NK-92 (cell line): ENCODE results near the gene OR4D10.
"Not testable (repeated sequence)": the region's sequence is repeated elsewhere in the genome, so short reads cannot be mapped to it uniquely, and the experiment has no call there.

Experiments used
- DNase-seq: peaks from one replicate; lab custom pipeline; 2025; ENCODE audit not compliant: unreplicated experiment; lab: John Stamatoyannopoulos, UW

OR4D10 gene

DNA sequence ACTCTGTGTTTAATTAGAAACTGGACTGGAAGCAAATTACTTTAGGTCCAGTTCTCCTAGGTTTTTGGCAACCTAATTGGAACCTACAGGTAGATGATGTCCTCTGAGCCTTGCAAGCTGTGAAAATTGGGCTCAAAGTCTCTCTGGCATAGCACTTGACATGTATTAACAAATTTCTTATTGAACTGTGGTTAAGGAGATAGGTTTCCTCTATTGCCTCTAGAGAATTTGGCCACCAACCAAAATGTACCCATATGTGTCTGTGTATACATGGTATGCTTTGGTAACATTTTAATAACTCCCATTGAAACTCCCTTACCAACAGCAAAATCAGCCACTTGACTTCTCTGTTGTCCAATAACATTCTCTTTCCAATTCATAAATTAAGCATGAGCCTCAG lies at the start of gene OR4D10:
OR4D10 (plus strand) TSS at position 301 of the 400 bp plus-strand sequence. CDS start 4,115 bp downstream, outside the sequence.
- DNase-seq = no peak

- no peak for DNase-seq
These were observed 49.3 kb upstream of the OR4D10 start for GRCh38 chr11:59423835-59424234.

- DNase-seq = no peak
These were observed 48.0 kb upstream of the OR4D10 start for GRCh38 chr11:59425131-59425530.

DNA sequence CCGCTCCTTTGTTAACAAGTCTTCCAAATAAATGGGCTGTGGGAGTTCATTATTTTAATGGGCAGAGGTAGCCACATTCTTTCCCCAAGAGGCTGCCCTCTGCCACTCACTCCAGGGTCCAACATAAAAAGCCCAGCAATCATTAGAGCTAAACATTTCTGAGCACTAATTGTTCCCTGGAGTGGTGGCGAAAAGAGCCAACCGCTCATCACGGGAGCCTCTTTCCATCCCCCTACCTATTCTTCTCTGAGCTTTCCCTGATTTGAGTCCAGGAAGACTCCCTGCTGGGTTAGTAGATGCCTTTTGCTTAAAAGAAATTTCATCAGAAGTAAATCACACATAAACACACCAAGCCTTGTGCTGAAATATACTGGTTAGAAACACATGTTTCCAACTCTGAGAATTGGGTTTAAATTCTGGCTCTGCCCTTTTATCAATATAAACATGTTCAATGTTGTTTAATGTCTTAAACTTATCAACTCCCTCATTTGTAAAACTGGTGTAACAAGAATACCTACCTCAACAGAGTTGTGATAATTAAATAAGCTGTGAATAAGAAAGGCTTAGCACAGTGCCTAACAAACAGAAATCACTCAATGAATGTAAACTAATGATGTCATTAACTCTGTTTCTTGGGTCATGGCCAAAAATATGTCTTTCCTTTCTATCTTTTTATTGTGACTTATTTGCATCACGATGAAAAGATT lies 46.6 kb upstream of the OR4D10 start, which contains the start of gene OR5A2:
OR5A2 (minus strand) TSS at position 53 of the 707 bp plus-strand sequence. CDS start 3,460 bp downstream, outside the sequence.
- no peak for DNase-seq

DNA sequence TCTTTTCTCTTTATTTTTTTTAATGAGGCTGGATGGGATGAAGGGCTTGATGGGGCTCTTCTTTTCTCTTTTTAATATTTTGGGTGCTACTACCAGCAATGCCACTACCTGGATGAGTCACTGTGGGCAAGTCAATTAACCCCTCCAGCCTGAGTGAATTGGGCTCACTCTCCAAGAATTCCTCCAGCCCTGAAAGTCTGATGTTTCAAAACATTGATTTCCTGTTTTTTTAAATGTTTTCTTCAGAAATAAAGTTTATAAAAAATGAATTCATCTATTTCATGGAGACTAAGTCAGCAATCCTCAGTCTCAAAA lies 46.1 kb upstream of the OR4D10 start:
- DNase-seq = no peak

DNA sequence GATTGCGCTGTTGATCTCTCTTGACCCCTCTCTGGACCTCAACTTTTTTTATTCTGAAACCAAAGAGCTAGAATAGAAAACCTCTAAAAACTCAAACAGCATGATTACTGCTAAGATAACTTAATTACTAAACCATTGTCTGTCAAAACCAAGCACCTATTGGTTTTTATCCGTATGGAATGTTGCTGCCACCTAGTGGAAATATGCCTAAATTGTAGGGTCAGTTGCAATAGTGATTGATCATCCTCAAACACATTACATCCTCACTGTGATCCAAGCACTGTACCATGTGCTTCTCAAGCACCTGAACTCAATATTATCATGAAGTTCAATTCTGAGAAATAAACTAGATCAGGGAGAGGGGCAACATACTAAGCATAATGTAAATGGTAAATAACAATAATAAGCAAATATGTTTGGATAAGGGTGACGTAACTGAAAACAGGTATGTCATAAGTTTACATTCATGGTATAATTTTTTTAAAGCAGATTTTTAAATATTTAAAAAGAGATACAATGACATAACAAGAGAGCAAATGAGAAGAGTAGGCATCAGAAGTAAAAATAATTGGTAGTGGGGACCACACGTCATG lies 43.1 kb upstream of the OR4D10 start:
- no peak for DNase-seq

DNA sequence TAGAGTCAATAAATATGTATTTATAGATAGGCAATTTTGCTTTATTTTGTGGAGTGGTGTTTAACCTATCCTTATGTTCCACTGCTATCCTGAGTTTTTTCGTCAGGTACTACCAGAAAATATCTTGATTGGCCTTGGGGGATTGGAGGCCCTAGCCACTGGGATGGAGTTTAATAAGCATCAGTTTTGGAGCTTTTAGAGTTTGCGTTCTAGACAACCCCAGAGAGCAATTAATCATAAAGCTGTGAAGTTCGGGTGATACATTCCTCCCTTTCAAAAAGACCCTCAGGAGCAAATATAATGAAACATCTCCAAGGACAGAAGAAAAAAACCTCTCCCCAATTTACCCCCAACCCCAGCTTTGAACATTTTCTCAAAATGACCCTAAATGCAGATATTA lies 36.9 kb upstream of the OR4D10 start, which contains the start of gene OR5A1:
OR5A1 (plus strand) TSS at position 301 of the 400 bp plus-strand sequence. CDS start 6,700 bp downstream, outside the sequence.
- no peak for DNase-seq

- no peak for DNase-seq
These were observed 35.3 kb upstream of the OR4D10 start for GRCh38 chr11:59437770-59438169.

DNA sequence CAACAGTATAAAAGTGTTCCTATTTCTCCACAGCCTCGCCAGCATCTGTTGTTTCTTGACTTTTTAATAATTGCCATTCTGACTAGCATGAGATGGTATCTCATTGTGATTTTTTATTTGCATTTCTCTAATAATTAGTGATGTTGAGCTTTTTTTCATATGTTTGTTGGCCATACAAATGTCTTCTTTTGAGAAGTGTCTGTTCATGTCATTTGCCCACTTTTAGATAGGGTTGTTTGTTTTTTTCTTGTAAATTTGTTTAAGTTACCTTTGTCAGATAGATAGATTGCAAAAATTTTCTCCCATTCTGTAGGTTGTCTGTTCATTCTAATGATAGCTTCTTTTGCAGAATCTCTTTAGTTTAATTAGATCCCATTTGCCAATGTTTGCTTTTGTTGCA lies 27.5 kb upstream of the OR4D10 start:
- not testable (repeated sequence) for DNase-seq

DNA sequence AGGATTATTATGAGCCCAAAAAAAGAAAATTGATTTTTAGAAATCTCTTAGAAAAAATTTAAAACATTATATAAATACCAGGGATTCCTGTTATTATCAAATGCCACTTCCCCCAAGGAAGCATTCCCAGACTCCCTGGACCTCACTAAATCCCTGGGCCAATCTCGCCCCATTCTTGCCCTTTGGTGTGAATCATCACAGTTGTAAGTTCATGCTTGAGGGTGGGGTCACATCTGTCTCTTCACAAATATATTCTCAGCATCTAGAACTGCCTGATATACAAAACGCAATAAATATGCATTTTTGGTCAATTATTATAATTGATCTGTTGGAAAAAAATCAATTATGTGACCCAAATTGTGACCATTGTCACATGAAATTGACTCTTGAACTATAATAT lies 24.6 kb upstream of the OR4D10 start:
- DNase-seq = no peak

GRCh38 chr11:59456661-59457060 lies 16.5 kb upstream of the OR4D10 start, which contains the start of gene OR4D6:
Gene OR4D6 (plus strand): TSS chr11:59456961. CDS start chr11:59456961, 0 bp downstream.
- DNase-seq = no peak

DNA sequence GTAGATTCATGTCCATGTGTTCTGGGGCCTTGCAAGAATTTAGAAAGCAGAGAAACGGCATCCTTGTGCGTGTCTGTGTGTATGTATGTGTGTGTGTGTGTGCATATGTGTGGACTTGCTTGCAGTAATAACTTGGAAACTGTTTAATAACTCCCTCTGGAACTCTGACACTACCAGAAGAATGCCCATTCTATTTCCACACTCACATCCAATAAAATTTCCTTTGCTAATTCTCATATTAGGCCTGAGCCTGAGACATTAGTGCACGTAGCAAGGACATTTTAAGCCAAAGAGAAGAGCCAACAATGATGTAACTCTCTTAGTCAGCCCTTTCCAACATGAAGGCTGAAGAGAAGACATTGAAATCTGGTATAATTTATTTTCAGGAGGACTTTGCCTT lies 13.2 kb upstream of the OR4D10 start:
- no peak for DNase-seq

- no peak for DNase-seq
These were observed 9.9 kb upstream of the OR4D10 start for GRCh38 chr11:59463190-59463641.

- DNase-seq = no peak
These were observed 2.1 kb downstream of the OR4D10 start for GRCh38 chr11:59475176-59475575.

DNA sequence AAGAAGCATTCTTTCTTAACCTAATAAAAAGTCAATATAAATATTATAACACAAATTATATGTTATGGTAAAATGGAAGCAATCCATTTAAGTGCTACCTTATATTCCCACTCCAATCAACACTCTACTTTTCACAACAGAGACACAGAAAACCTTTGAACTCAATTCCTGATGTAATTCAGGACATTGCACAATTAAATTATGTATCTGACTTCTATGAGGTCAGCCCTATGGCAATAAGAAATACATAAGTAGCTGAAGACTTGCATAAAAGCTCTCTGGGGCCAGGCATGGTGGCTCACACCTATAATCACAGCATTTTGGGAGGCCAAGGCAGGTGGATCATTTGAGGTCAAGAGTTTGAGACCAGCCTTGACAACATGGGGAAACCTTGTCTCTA lies 6.8 kb downstream of the OR4D10 start:
- no peak for DNase-seq

DNA sequence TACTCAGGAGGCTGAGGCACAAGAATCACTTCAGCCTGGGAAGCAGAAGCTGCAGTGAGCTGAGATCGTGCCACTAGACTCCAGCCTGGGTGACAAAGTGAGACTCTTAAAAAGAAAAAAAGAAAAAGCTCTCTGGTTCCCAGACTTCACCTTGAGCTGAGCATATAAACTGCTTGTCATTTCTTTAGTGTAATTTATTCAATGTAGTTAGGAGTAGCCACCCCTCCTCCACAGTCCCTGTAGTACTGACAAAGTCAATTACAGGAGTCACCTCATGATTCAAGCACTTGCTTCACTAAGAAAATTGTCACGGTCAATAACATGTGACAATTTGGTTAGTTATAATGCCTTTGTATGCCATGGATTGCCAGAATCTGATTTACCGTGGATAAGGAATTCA lies 7.2 kb downstream of the OR4D10 start:
- no peak for DNase-seq

DNA sequence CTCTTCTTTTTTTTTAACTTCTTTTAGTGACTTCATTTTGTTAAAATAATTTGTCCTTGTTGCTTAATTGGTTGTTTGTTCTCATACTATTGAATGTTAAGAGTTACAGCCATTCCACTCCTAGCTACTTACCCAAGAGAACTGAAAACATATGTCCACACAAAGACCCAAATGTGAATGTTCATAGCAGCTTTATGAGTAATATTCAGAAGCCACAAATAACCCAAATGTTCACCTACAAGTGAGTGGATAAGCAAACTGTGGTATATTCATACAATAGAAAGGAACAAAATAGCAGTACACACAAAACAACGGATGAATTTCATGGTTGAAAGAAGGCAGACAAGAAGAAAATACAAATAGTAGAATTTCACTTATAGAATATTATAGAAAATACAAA lies 28.8 kb downstream of the OR4D10 start:
- no peak for DNase-seq

DNA sequence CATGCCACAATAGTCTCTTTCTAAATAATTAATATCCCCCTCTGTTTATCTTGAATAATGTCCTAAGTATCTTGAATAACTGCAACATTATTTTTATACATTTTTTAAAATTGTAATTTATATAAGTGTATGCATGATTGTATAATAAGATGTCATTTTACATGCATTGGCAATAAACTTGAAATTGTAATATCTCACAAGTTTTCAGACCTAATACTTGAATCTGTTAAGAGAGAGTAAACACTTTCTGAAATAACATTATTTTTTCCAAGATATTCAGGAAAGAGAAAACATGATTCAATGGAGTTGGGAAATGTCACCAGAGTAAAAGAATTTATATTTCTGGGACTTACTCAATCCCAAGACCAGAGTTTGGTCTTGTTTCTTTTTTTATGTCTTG lies 30.2 kb downstream of the OR4D10 start, which contains the start of gene OR4D11:
OR4D11 (plus strand) TSS at position 301 of the 400 bp plus-strand sequence; CDS start at position 301, 0 bp downstream.
- DNase-seq = no peak

DNA sequence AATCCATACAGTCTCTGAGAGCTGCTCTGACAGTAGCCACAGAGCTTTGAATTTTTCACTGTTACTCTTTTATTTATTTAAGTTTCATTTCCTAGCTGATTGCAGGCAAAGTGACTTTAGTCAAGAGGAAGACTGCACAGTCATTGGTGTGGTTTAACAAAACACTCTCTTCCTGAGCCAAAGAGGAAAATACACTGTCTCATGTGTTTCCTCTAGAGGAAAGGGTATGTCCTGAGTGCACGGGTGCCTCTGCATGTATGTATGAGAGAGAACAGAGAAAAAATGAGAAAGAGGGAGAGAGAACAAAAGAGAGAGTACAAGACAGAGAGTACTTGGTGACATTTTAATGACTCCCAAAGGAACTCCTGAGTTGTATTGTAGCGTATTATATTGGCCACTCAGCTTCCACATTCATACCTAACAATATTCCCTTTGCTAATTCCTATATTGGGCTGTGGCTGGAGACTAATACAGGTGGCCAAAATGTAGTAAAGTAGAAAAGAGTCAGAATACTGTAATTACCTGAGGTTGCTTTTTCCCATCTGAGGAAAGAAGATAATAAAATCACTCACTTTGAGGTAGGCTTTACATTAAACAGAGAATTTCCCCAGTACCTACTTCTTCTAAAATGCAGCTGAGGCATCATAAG lies 38.0 kb downstream of the OR4D10 start, which contains the start of gene OR4D9:
OR4D9 (plus strand) TSS at position 599 of the 649 bp plus-strand sequence. CDS start 3,374 bp downstream, outside the sequence.
- no peak for DNase-seq

DNA sequence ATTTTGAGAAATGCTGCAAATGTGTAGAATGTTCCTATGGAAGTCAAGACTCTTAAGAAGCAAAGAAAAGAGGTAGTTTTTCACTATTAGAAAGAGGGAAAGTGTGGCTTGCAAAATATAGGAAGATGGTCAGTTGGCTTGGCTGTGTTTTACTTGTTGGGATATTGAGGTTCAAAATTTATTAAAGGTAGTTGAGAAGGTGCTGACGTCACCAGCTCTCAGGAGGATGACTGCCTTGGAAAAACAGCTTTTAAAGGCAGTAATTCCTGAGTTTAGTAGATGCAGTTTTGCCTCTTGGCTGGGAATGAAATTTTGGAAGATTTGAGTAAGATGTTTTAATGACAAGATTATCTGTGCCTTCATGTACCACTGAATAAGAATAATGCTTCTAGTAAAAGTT lies 38.6 kb downstream of the OR4D10 start:
- DNase-seq = no peak

DNA sequence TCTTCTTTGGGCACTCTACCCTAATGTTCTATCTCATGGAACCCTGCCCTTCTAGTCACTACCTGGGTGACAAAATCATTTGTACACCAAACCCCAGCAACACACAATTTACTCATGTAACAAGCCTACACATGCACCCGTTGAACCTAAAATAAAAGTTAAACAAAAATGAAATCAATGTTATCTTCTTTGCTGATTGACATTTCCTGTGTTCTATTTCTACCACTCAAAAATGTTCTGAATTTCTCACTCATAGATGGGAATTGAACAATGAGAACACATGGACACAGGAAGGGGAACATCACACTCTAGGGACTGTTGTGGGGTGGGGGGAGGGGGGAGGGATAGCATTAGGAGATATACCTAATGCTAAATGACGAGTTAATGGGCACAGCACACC lies 47.0 kb downstream of the OR4D10 start:
- DNase-seq = not testable (repeated sequence)

DNA sequence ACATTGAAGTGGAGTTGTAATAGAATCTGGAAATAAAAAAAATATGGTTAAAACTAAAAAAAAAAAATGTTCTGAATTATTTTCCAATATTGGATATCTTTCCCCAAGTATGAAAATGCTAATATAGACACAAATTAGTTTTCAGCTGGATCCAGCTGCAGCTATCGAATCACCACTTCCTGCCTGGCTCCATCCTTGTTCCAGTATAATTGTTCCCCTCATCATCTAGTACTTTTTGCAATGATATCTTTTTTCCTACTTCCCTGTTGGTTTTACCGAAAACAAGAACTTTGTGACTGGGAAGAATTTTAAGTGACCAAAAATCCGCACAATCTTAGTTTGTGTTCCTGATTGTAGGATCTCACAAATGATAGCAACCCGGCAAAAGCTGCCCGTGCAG lies 47.6 kb downstream of the OR4D10 start:
- DNase-seq = no peak
